ENCODE data around the gene ZCWPW1. TPM values are rescaled to one million over a fixed set of nuclear protein-coding genes. Genes with fewer than 3 reads are reported as not detected.

The ZCWPW1 gene
- total and polyA plus RNA-seq, 5 donors, result 3.5 to 5.3 (median 4.6) TPM

GRCh38 chr7:100413889-100414288 is 14.6 kb downstream of the ZCWPW1 start:
- 94% methylated on average over 1 of the region's 1 CpG for WGBS
- intact Hi-C loops (cut with DNase I), result no loop called here
- Histone ChIP-seq H3K4me1 (ENCODE audit: control insufficient read depth, insufficient read depth, low read length) (no peaks in the 10 kb centered on the region), H3K27me3 (ENCODE audit: control insufficient read depth, insufficient read depth) (no peaks in the 10 kb centered on the region), H3K9me3 (ENCODE audit: control insufficient read depth, low read length) (no peaks in the 10 kb centered on the region), H3K27ac (ENCODE audit: low read length) (no peak overlapping the region), H3K4me3 (ENCODE audit: low read length) (no peak overlapping the region)
- no peak for ATAC-seq
- no peak for DNase-seq

GRCh38 chr7:100413346-100413745 is 15.2 kb downstream of the ZCWPW1 start:
- DNase-seq (no peak), ATAC-seq (no peak)
- intact Hi-C loops (cut with DNase I), result no loop called here
- Histone ChIP-seq H3K4me1 (ENCODE audit: control insufficient read depth, insufficient read depth, low read length) (no peaks in the 10 kb centered on the region), H3K27me3 (ENCODE audit: control insufficient read depth, insufficient read depth) (no peaks in the 10 kb centered on the region), H3K4me3 (ENCODE audit: low read length) (no peak overlapping the region), H3K9me3 (ENCODE audit: control insufficient read depth, low read length) (no peaks in the 10 kb centered on the region), H3K27ac (ENCODE audit: low read length) (no peak overlapping the region)

GRCh38 chr7:100411101-100411500 is 17.4 kb downstream of the ZCWPW1 start:
- WGBS, result 96% methylated on average over 6 of the region's 6 CpGs
- H3K27me3 ChIP-seq (ENCODE audit: control insufficient read depth, insufficient read depth), result no peaks in the 10 kb centered on the region
- H3K4me1 ChIP-seq (ENCODE audit: control insufficient read depth, insufficient read depth, low read length), result no peaks in the 10 kb centered on the region
- ATAC-seq (no peak), DNase-seq (no peak)
- H3K27ac ChIP-seq (ENCODE audit: low read length), result no peak overlapping the region
- intact Hi-C loops (cut with DNase I), result no loop called here
- no peaks in the 10 kb centered on the region for H3K9me3 ChIP-seq (ENCODE audit: control insufficient read depth, low read length)
- H3K4me3 ChIP-seq (ENCODE audit: low read length), result no peak overlapping the region

- Histone ChIP-seq H3K27ac (ENCODE audit: low read length) (no peak overlapping the region), H3K4me3 (ENCODE audit: low read length) (no peak overlapping the region), H3K9me3 (ENCODE audit: control insufficient read depth, low read length) (no peaks in the 10 kb centered on the region), H3K27me3 (ENCODE audit: control insufficient read depth, insufficient read depth) (no peaks in the 10 kb centered on the region), H3K4me1 (ENCODE audit: control insufficient read depth, insufficient read depth, low read length) (no peaks in the 10 kb centered on the region)
- intact Hi-C loops (cut with DNase I), result no loop called here
- peak; percentile 62 to 75 for ATAC-seq
- WGBS, result 51% methylated on average over 12 of the region's 12 CpGs
- peak in 1 of 3 donors; percentile 49 for DNase-seq
Observed at GRCh38 chr7:100407285-100408180, 21.0 kb downstream of the ZCWPW1 start.

GRCh38 chr7:100406767-100407166 is 21.7 kb downstream of the ZCWPW1 start:
- Histone ChIP-seq H3K9me3 (ENCODE audit: control insufficient read depth, low read length) (no peaks in the 10 kb centered on the region), H3K27ac (ENCODE audit: low read length) (no peak overlapping the region), H3K4me3 (ENCODE audit: low read length) (no peak overlapping the region), H3K4me1 (ENCODE audit: control insufficient read depth, insufficient read depth, low read length) (no peaks in the 10 kb centered on the region), H3K27me3 (ENCODE audit: control insufficient read depth, insufficient read depth) (no peaks in the 10 kb centered on the region)
- DNase-seq (no peak), ATAC-seq (no peak)
- WGBS, result 58% methylated on average over 6 of the region's 6 CpGs
- intact Hi-C loops (cut with DNase I), result no loop called here

- intact Hi-C loops (cut with DNase I), result no loop called here
- no peaks in the 10 kb centered on the region for H3K27me3 ChIP-seq (ENCODE audit: control insufficient read depth, insufficient read depth)
- ATAC-seq (no peak), DNase-seq (no peak)
- 95% methylated on average over 2 of the region's 2 CpGs for WGBS
- no peaks in the 10 kb centered on the region for H3K4me1 ChIP-seq (ENCODE audit: control insufficient read depth, insufficient read depth, low read length)
- no peaks in the 10 kb centered on the region for H3K9me3 ChIP-seq (ENCODE audit: control insufficient read depth, low read length)
- no peak overlapping the region for H3K4me3 ChIP-seq (ENCODE audit: low read length)
- no peak overlapping the region for H3K27ac ChIP-seq (ENCODE audit: low read length)
Observed at GRCh38 chr7:100402241-100402640, 26.3 kb downstream of the ZCWPW1 start.

GRCh38 chr7:100401811-100402210 is 26.7 kb downstream of the ZCWPW1 start:
- intact Hi-C loops (cut with DNase I), result no loop called here
- no peaks in the 10 kb centered on the region for H3K27me3 ChIP-seq (ENCODE audit: control insufficient read depth, insufficient read depth)
- no peaks in the 10 kb centered on the region for H3K4me1 ChIP-seq (ENCODE audit: control insufficient read depth, insufficient read depth, low read length)
- no peaks in the 10 kb centered on the region for H3K9me3 ChIP-seq (ENCODE audit: control insufficient read depth, low read length)
- no peak overlapping the region for H3K27ac ChIP-seq (ENCODE audit: low read length)
- WGBS, result 71% methylated on average over 5 of the region's 5 CpGs
- H3K4me3 ChIP-seq (ENCODE audit: low read length), result no peak overlapping the region
- no peak for ATAC-seq
- DNase-seq, result no peak

GRCh38 chr7:100400656-100401055 is 27.8 kb downstream of the ZCWPW1 start:
- Histone ChIP-seq H3K27ac (ENCODE audit: low read length) (no peak overlapping the region), H3K4me1 (ENCODE audit: control insufficient read depth, insufficient read depth, low read length) (no peaks in the 10 kb centered on the region), H3K4me3 (ENCODE audit: low read length) (no peak overlapping the region), H3K27me3 (ENCODE audit: control insufficient read depth, insufficient read depth) (no peaks in the 10 kb centered on the region), H3K9me3 (ENCODE audit: control insufficient read depth, low read length) (no peaks in the 10 kb centered on the region)
- DNase-seq, result no peak
- no peak for ATAC-seq
- intact Hi-C loops (cut with DNase I), result no loop called here
- WGBS, result 78% methylated on average over 11 of the region's 11 CpGs

GRCh38 chr7:100400041-100400440 is 28.5 kb downstream of the ZCWPW1 start:
- Histone ChIP-seq H3K9me3 (ENCODE audit: control insufficient read depth, low read length) (no peaks in the 10 kb centered on the region), H3K27me3 (ENCODE audit: control insufficient read depth, insufficient read depth) (no peaks in the 10 kb centered on the region), H3K4me1 (ENCODE audit: control insufficient read depth, insufficient read depth, low read length) (no peaks in the 10 kb centered on the region), H3K27ac (ENCODE audit: low read length) (no peak overlapping the region), H3K4me3 (ENCODE audit: low read length) (no peak overlapping the region)
- ATAC-seq (no peak), DNase-seq (no peak)
- 97% methylated on average over 3 of the region's 3 CpGs for WGBS
- intact Hi-C loops (cut with DNase I), result no loop called here

- ATAC-seq (no peak), DNase-seq (no peak)
- intact Hi-C loops (cut with DNase I), result no loop called here
- 39% methylated on average over 2 of the region's 2 CpGs for WGBS
- no peak overlapping the region for H3K4me3 ChIP-seq (ENCODE audit: low read length)
- H3K4me1 ChIP-seq (ENCODE audit: control insufficient read depth, insufficient read depth, low read length), result no peaks in the 10 kb centered on the region
- H3K9me3 ChIP-seq (ENCODE audit: control insufficient read depth, low read length), result no peaks in the 10 kb centered on the region
- H3K27ac ChIP-seq (ENCODE audit: low read length), result no peak overlapping the region
- H3K27me3 ChIP-seq (ENCODE audit: control insufficient read depth, insufficient read depth), result no peaks in the 10 kb centered on the region
Observed at GRCh38 chr7:100398239-100398638, 30.3 kb downstream of the ZCWPW1 start.

- no peaks in the 10 kb centered on the region for H3K9me3 ChIP-seq (ENCODE audit: control insufficient read depth, low read length)
- no peaks in the 10 kb centered on the region for H3K27me3 ChIP-seq (ENCODE audit: control insufficient read depth, insufficient read depth)
- ATAC-seq (peak; percentile 23 to 39), DNase-seq (no peak)
- H3K27ac ChIP-seq (ENCODE audit: low read length), result no peak overlapping the region
- no peak overlapping the region for H3K4me3 ChIP-seq (ENCODE audit: low read length)
- no peaks in the 10 kb centered on the region for H3K4me1 ChIP-seq (ENCODE audit: control insufficient read depth, insufficient read depth, low read length)
- intact Hi-C loops (cut with DNase I), result no loop called here
- WGBS, result 55% methylated on average over 13 of the region's 13 CpGs
Observed at GRCh38 chr7:100397315-100398081, 31.0 kb downstream of the ZCWPW1 start.

Measured in right cardiac atrium (tissue), 5 donors.